Activated CD4-positive, alpha-beta T cell treated with anti-CD3 and anti-CD28 coated beads for 36 hours (primary cell): ENCODE measurements around the gene MPV17L2. TPM values are rescaled to one million over a fixed set of nuclear protein-coding genes. Genes with fewer than 3 reads are reported as not detected.

ENCODE experiments used
- ATAC-seq: fragments of 200-7000 bp; cut with Tn5 transposase; one replicate; pipeline ENCODE4 v1.10.0; 2021; ENCODE audit warnings: mild to moderate bottlenecking, moderate library complexity
- CTCF ChIA-PET: fragments of 350-600 bp; sonication (Branson Sonifier 250); formaldehyde crosslinking; loops from one replicate; lab custom pipeline; 2021; ENCODE audit warnings: antibody characterized with exemption; lab: Charles Lee
- POLR2A ChIA-PET: fragments of 350-600 bp; sonication (Branson Sonifier 250); formaldehyde crosslinking; loops from one replicate; lab custom pipeline; 2021; ENCODE audit warnings: antibody characterized with exemption, inconsistent platforms; lab: Charles Lee
- DNase-seq: peaks from one replicate; pipeline ENCODE4 v3.0.0-alpha.2; 2020
- H3K27ac Mint-ChIP-seq: one replicate; pipeline ENCODE4 v1.8.0; 2021; ENCODE audit warnings: mixed read lengths
- H3K27me3 Mint-ChIP-seq: one replicate; pipeline ENCODE4 v1.8.0; 2021; ENCODE audit warnings: mixed read lengths
- H3K36me3 Mint-ChIP-seq: one replicate; pipeline ENCODE4 v1.8.0; 2021; ENCODE audit warnings: low read depth, mixed read lengths
- H3K4me1 Mint-ChIP-seq: one replicate; pipeline ENCODE4 v1.8.0; 2021; ENCODE audit warnings: mixed read lengths
- H3K4me3 Mint-ChIP-seq: one replicate; pipeline ENCODE4 v1.8.0; 2021; ENCODE audit warnings: mild to moderate bottlenecking, moderate library complexity, mixed read lengths
- H3K9me3 Mint-ChIP-seq: one replicate; pipeline ENCODE4 v1.8.0; 2021; ENCODE audit warnings: low read depth, mixed read lengths
- intact Hi-C, 2 experiments: fragments of 100-400 bp; cut with DNase I in 1 of 2; cut with micrococcal nuclease in 1 of 2; formaldehyde crosslinking; loops; one replicate each; pipeline versions ENCODE4 v1.14.2 to v1.15.1; 2022 to 2024; cut with DNase I, micrococcal nuclease
- total RNA-seq, 2 experiments: library from RNA; stranded (reverse); gene quantifications; one replicate each; pipeline ENCODE4 v1.2.3, GENCODE V29; 2021

MPV17L2 gene
- total RNA-seq, 2 experiments from 2014 or later, result 5.7 to 6.2 TPM

DNA sequence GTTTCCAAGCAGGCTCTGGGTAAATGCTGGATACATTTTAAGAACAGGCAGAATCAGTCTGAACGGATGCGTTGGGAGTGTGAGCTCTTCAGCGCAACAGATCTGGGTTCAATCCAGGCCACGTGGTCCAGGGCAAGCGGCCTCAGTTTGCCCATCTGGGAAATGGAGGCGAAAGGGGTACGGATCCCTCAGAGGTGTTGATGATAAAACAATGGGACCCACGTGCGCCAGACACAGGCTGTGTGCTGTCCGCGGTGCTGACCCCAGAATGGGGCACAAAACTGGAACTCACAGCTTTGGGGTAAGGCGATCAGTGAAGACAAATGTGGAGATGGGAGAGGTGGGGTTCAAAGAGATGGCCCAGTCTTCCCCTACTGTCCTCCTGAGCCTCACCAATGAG is 46.3 kb downstream of the MPV17L2 start:
- Mint-ChIP-seq H3K4me3 (no peak overlapping the region), H3K9me3 (no peaks in the 10 kb centered on the region), H3K27me3 (peaks cover 15% of the 10 kb centered on the region), H3K4me1 (no peaks in the 10 kb centered on the region), H3K27ac (no peak overlapping the region), H3K36me3 (no peaks in the 10 kb centered on the region)
- POLR2A ChIA-PET, result no interaction called here
- CTCF ChIA-PET, result no interaction called here
- DNase-seq, result peak; percentile 40
- no peak for ATAC-seq
- intact Hi-C loops, result no loop called here

DNA sequence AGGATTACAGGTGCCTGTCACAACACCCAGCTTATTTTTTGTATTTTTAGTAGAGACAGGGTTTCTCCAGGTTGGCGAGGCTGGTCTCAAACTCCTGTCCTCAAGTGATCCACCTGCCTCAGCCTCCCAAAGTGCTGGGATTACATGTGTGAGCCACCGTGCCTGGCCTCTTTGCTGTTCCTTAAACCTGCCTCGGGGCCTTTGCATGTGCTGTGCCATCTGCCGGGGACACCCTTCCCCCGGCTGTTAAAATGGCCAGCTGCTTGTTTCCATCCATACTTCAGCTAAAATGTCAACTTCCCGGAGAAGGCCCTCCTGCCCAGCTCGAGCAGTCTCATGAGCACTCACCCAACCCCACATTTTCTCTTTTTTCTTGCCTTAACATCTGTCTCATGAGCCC is 52.3 kb downstream of the MPV17L2 start:
- H3K9me3 Mint-ChIP-seq, result no peaks in the 10 kb centered on the region
- DNase-seq, result no peak
- no peak overlapping the region for H3K27ac Mint-ChIP-seq
- CTCF ChIA-PET, result interaction anchor here (0.6 to 1.2 kb wide), 6 partner anchors 9 to 265 kb away, joined by 3 read pairs; partner anchors contain the start of gene RAB3A
- intact Hi-C loops, result no loop called here
- no peak overlapping the region for H3K4me3 Mint-ChIP-seq
- POLR2A ChIA-PET, result interaction anchor here (0.5 to 0.6 kb wide), 2 partner anchors 57 to 130 kb away, joined by 4 to 6 read pairs; no protein-coding TSS in a partner anchor
- H3K27me3 Mint-ChIP-seq, result no peaks in the 10 kb centered on the region
- no peaks in the 10 kb centered on the region for H3K4me1 Mint-ChIP-seq
- no peaks in the 10 kb centered on the region for H3K36me3 Mint-ChIP-seq
- no peak for ATAC-seq

Other genes with a start within 250 kb of the MPV17L2 start
- gene KCNN1, start 226.1 kb upstream of the MPV17L2 start, total RNA-seq, result under 1 TPM in 1 of 2 experiments, not detected in 1; 0.05 TPM
- gene ARRDC2, start 185.0 kb upstream of the MPV17L2 start, total RNA-seq, result 10 to 100 TPM; 13.5 to 21.7 TPM
- gene IL12RB1, start 106.3 kb upstream of the MPV17L2 start, total RNA-seq, result 10 to 100 TPM; 17.2 to 20.0 TPM
- 10 to 100 TPM; 17.4 to 20.1 TPM for gene MAST3, start 95.4 kb upstream of the MPV17L2 start, total RNA-seq
- gene PIK3R2, start 40.1 kb upstream of the MPV17L2 start, total RNA-seq, result 10 to 100 TPM; 18.9 to 20.2 TPM
- gene IFI30, start 19.4 kb upstream of the MPV17L2 start, total RNA-seq, result 10 to 100 TPM; 20.4 to 29.5 TPM
- 1 to 10 TPM; 5.6 to 8.9 TPM for gene RAB3A, start 10.8 kb downstream of the MPV17L2 start, total RNA-seq
- not detected for gene PDE4C, start 33.2 kb downstream of the MPV17L2 start, total RNA-seq
- gene IQCN, start 81.2 kb downstream of the MPV17L2 start, total RNA-seq, result under 1 TPM; 0.40 to 0.43 TPM
- 100 to 1,000 TPM; 254 to 311 TPM for gene JUND, start 88.4 kb downstream of the MPV17L2 start, total RNA-seq
- gene LSM4, start 129.9 kb downstream of the MPV17L2 start, total RNA-seq, result 100 to 1,000 TPM; 269 to 370 TPM
- gene PGPEP1, start 147.4 kb downstream of the MPV17L2 start, total RNA-seq, result 10 to 100 TPM; 20.0 to 20.9 TPM
- gene GDF15, start 192.9 kb downstream of the MPV17L2 start, total RNA-seq, result not detected
- gene LRRC25, start 204.4 kb downstream of the MPV17L2 start, total RNA-seq, result not detected
- 10 to 100 TPM; 71.7 to 79.3 TPM for gene SSBP4, start 226.2 kb downstream of the MPV17L2 start, total RNA-seq
- gene ISYNA1, start 244.9 kb downstream of the MPV17L2 start, total RNA-seq, result 10 to 100 TPM; 18.8 to 23.3 TPM